NCI-H2081 (cell line): ENCODE measurements around the gene IFNW1.
A peak's percentile ranks its signal among the peaks of the same experiment; 100 is the strongest.

Source experiments
- DNase-seq, 2 experiments: peaks; one replicate each; lab custom pipeline; 2025; lab: John Stamatoyannopoulos, UW

IFNW1 gene

GRCh38 chr9:21110708-21111576 is 30.7 kb downstream of the IFNW1 start:
- DNase-seq = peak; percentile 73 to 83

DNA sequence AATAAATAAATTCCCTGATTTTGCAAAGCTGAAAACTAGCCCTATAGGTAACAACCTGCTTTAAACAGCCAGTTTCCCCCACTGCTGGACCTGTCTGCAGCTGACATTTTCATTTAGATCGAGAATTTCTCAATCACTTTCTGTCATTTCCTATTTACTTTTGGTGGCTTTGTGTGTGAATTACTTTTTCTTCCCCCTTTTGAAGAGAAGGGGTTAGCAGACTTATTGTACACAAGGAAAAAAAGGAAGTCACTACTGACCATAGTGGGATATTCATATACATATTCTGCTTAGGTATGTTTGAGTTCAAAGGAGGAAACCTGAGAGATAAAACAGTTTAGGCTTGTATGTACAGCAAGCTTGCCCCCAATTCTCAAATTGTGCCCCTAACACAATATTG is 36.8 kb downstream of the IFNW1 start:
- no peak for DNase-seq

DNA sequence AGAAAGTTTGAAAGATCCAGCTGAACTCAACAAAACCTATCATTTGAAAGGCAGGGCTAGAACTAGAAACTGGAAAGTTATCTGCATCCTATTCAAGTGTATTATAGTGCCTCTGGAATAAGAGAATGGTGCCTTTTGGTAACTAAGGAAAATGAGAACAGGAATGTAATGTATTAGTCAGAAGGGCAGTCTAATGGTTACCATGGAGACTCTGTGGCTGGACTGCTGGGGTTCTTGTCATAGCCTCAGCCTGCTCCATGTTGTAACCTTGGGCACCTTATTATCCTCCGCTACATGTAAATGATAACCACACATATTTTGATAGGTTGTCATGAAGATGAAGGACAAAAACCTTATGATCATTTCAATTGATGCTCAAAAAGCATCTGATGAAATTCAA is 39.3 kb downstream of the IFNW1 start:
- no peak for DNase-seq

DNA sequence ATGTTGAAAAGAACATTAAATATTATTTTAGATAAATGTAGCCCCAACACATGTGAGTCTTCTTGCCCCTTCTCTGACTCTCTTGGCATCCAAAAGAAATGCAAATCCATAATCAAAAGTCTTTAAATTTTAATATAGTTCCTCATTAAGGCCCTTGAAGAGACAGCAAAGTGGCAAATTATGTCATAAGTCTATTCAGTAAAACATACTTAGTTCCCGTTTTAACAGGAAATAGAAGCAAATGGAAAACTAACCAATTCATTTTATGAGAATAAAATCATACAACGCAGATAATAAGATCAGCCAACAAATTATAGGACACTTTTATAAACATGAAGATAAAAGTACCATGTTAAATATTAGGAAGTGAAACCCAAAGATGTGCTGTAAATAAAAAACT is 43.8 kb downstream of the IFNW1 start:
- DNase-seq = no peak

GRCh38 chr9:21096901-21097255 is 44.8 kb downstream of the IFNW1 start:
- no peak for DNase-seq

DNA sequence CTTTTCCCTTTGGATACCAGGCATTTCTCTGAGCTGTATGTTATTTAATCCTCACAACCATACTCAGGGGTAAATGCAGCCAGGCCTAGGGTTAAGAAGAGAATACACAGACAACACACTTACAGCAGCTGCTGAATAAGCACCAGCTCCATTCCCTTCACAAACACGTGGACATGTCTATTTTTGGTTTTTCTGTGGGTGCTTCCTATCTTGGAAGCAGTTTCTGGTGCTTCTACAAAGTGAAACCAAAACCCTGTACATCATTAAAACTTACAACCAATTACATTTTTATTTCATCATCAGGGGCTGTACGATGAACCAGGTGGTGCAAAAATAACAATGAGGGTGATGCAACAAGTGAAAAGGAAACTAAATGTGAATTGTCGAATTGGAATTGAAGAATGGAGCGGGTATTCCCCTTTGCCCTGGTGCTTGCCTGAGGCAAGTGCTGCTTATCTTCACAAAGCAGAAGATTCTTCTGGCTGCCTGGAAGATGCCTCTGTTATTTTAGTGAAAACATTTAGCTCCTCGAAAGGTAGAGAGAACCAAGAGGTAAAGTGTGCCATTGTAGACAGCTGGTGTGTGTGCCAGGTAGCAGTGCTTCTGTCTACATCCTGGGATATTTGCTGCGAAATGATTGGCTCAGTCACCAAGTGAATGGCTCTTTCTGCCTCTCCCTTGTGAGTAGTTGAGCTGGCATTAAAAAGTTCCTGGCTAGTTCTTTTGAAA is 45.3 kb downstream of the IFNW1 start:
- DNase-seq = no peak

- DNase-seq = no peak
Measured at GRCh38 chr9:21095561-21095960, 46.1 kb downstream of the IFNW1 start.
